Activated T-helper 2 cell treated with anti-CD3 and anti-CD28 coated beads, Interferon-gamma antibody, Interleukin-2, Interleukin-4, amounts not matched to agents 10 μg/mL and 5 μg/mL and 100 μg/mL, durations not matched to agents 14 hours and 24 hours and 36 hours (primary cell): ENCODE data around the gene ANKRD11. TPM values are rescaled to one million over a fixed set of nuclear protein-coding genes. Genes with fewer than 3 reads are reported as not detected.

Experiments
- DNase-seq: peaks from one replicate; pipeline ENCODE4 v3.0.0; 2021; ENCODE audit warnings: low spot score
- H3K27ac Mint-ChIP-seq: one replicate; pipeline ENCODE4 v1.8.0; 2021; ENCODE audit warnings: mixed read lengths
- H3K27me3 Mint-ChIP-seq: one replicate; pipeline ENCODE4 v1.8.0; 2021; ENCODE audit warnings: low read depth, mixed read lengths
- H3K36me3 Mint-ChIP-seq: one replicate; pipeline ENCODE4 v1.8.0; 2021; ENCODE audit warnings: low read depth, mixed read lengths
- H3K4me1 Mint-ChIP-seq: one replicate; pipeline ENCODE4 v1.8.0; 2021; ENCODE audit warnings: low read depth, mixed read lengths
- H3K4me3 Mint-ChIP-seq: one replicate; pipeline ENCODE4 v1.8.0; 2021; ENCODE audit warnings: low read depth, mild to moderate bottlenecking, moderate library complexity, mixed read lengths
- H3K9me3 Mint-ChIP-seq: one replicate; pipeline ENCODE4 v1.8.0; 2021; ENCODE audit warnings: mixed read lengths
- intact Hi-C: fragments of 100-400 bp; cut with micrococcal nuclease; formaldehyde crosslinking; loops from one replicate; pipeline ENCODE4 v1.15.1; 2023
- total RNA-seq: library from RNA; stranded (reverse); gene quantifications from 2 replicates; pipeline ENCODE4 v1.2.3, GENCODE V29; 2022

ANKRD11 gene
- total RNA-seq, 1 donor from 2014 or later: 144 TPM

DNA sequence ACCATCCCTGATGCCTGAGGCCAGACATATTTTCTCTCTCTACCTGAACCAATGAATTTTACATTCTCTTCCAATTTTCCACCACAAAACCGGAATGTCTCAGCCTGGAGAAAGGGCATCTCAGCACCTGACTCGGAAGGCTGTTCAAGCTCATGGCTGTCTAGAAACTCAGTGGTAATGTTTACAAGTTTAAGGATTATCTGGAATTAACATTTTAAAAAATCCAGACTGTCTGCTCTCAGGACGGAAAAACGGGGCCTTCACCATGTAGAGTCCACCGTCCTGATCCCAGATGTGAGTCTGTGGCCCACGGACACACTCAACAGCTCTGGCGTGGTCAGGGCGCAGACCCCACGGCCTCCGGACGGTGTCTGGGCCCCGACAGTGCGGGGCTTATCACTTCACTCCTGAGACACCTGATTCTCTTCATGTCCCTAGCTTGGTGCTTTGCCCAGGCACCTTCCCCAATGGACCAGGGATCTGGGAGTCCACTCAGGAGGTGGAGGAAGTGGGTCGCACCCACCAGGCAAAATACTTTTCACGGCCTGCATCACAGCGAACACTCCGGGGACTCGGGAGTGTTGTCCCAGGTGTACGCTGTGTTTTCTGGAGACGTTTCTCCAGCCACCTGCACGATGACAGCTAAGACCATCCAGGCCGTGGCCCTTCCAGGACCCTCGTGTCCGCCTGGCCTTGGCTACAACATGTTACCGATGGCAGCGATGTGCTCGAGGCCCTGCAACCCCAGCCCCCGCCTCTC lies 171.3 kb downstream of the ANKRD11 start:
- Mint-ChIP-seq H3K4me3 (no peak overlapping the region), H3K27me3 (no peaks in the 10 kb centered on the region), H3K27ac (no peak overlapping the region), H3K4me1 (peaks cover 79% of the 10 kb centered on the region), H3K9me3 (no peaks in the 10 kb centered on the region), H3K36me3 (peaks cover 33% of the 10 kb centered on the region)
- no peak for DNase-seq
- intact Hi-C loops: loop anchor here (10.0 kb wide), 1 partner anchor 64 kb away; no protein-coding TSS in a partner anchor

DNA sequence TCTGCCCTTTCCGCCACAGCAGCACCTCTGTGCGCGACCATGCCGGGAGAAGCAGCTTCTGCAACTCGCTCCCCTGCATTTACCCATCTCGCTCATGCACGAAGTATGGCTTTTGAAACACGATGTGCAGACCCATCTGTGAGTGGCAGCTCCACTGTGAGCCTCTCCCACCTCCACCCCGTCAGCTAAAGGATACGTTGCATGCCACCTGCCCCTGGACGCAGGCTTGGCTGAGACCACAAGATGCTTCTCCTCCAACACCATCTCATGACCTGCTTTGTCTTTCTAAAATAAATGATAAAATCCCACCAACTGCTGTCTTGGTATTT lies 172.0 kb downstream of the ANKRD11 start:
- Mint-ChIP-seq H3K36me3 (peaks cover 30% of the 10 kb centered on the region), H3K4me1 (peaks cover 78% of the 10 kb centered on the region), H3K9me3 (no peaks in the 10 kb centered on the region), H3K4me3 (peak overlapping the region; percentile 14), H3K27me3 (no peaks in the 10 kb centered on the region), H3K27ac (peak overlapping the region; percentile 45)
- DNase-seq: no peak
- intact Hi-C loops: loop anchor here (10.0 kb wide), 1 partner anchor 64 kb away; no protein-coding TSS in a partner anchor

DNA sequence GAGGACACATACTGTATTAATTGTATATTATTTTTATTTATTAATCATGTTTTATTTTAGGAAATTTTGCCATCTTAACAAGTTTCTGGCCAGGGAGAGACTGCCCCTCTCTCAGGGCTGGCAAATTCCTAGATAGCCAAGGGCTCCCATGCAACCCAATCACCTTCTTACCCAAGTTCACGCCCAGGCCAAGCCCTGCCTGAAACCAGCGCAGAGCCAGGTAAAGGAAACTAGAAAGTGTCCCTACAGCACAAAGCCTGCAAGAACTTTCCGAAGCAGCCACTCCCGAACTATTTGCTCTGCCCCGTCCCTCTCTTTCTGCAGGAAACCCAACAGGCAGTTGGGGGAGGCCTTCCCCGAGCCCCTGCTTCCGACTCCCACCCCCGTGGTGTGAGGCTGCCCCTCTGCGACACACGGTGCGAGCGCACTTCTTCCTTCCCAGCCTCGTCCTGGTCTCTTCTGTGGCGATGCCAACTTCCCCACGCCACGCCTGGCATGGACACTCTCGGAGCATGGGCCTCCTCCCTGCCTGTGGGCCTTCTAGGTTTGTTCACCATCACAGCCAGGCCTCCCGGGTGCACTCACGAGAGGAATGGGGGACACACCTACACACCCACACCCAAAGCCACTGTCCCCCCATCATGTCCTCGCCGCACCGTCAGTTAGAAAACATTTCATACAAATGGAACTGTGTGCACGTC lies 172.5 kb downstream of the ANKRD11 start:
- Mint-ChIP-seq H3K4me1 (peaks cover 74% of the 10 kb centered on the region), H3K27ac (peak overlapping the region; percentile 45), H3K36me3 (peaks cover 28% of the 10 kb centered on the region), H3K4me3 (peak overlapping the region; percentile 14), H3K27me3 (no peaks in the 10 kb centered on the region), H3K9me3 (no peaks in the 10 kb centered on the region)
- DNase-seq: no peak
- intact Hi-C loops: loop anchor here (2.0 to 10.0 kb wide), 3 partner anchors 63 to 191 kb away; partner anchors contain the start of gene SPG7

DNA sequence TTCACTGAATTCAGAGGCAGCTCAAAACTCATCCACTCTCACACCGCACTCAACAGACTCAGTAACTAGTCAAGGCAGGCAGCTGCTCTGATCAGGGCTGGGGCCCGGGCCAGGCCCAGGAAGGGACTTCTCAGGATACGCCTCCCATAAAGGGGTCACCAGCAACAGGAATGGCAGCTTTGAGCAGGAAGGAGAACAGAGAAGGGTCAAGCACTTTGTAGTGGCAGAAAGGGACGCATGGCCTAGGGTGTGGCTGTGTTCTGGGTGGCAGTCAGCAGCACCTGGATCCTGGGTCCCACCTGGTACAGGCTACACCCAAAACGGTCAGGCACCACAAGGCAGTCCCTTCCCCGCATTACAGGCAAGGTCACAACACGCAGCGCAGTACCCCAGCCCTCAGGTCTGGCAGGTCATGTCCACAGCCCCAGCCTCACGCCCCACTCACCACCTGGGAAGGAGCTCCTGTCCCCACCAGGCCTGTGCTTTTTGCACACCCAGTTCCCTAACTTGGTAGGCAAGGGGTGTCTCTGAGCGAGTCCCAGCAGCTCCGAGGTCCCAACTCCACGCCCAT lies 173.2 kb downstream of the ANKRD11 start:
- DNase-seq: no peak
- Mint-ChIP-seq H3K4me1 (peaks cover 67% of the 10 kb centered on the region), H3K36me3 (peaks cover 24% of the 10 kb centered on the region), H3K27me3 (no peaks in the 10 kb centered on the region), H3K4me3 (no peak overlapping the region), H3K27ac (peak overlapping the region; percentile 46), H3K9me3 (no peaks in the 10 kb centered on the region)
- intact Hi-C loops: loop anchor here (2.0 to 10.0 kb wide), 3 partner anchors 62 to 192 kb away; partner anchors contain the start of gene SPG7

DNA sequence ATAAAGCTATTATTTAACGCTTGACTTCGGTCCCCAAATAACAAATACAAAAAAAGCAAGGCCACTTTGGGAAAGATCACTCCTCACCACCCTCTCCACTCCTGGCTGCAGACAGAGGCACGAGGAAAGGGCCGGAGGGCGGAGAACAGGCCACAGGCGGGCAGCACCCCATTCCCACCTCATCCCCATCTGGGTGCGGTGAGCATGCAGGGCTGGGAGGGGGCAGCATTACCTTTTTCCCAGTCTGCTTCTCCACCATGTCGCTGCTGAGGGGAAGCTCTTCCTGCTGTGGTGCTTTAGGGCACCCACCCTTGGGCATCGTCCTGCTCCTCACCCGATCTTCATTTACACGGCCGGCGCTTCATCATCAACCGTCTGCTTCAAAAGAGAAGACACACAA lies 173.7 kb downstream of the ANKRD11 start:
- intact Hi-C loops: loop anchor here (2.0 to 10.0 kb wide), 3 partner anchors 62 to 192 kb away; partner anchors contain the start of gene SPG7
- Mint-ChIP-seq H3K4me3 (no peak overlapping the region), H3K36me3 (peaks cover 21% of the 10 kb centered on the region), H3K4me1 (peaks cover 63% of the 10 kb centered on the region), H3K27me3 (no peaks in the 10 kb centered on the region), H3K9me3 (no peaks in the 10 kb centered on the region), H3K27ac (peak overlapping the region; percentile 90)
- DNase-seq: no peak

DNA sequence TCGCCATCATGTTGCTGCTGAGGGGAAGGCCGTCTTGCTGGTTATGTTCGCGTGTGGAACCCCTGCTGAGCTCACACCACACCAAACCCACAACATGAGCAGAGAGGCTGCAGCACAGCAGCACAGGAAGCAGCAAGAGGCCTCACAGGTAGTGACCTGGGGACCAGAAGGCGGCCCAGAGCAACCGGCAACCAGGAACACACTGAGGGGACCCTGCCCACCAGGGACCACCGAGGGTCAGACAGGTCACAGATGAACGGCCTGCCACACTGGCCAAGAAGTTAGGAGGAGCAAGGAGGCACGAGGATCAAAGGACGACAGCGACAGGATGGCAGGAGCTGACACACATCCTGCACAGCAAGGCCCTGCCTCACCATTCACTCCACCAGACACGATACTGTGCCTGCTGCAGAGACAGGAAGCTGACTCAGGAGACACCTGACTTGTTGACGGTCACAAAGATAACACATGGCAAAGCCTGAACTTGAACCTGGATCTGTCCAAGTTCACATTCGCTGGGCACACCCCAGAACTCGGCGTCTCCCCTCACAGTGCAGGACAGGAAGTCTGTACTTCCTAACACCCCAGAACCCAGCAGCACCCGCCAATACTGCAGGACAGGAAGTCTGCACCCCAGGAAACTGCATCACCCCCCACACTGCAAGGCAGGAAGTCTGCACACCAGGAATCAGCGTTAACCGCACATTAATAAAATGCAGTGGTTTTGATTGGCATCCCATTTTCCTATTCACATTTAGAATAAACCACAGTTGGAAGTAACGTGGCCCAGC lies 174.4 kb downstream of the ANKRD11 start:
- intact Hi-C loops: loop anchor here (2.0 to 10.0 kb wide), 3 partner anchors 61 to 193 kb away; partner anchors contain the start of gene SPG7
- Mint-ChIP-seq H3K4me1 (peaks cover 63% of the 10 kb centered on the region), H3K27ac (peak overlapping the region; percentile 90), H3K4me3 (peak overlapping the region; percentile 49), H3K9me3 (no peaks in the 10 kb centered on the region), H3K36me3 (peaks cover 25% of the 10 kb centered on the region), H3K27me3 (no peaks in the 10 kb centered on the region)
- DNase-seq: peak; percentile 78

DNA sequence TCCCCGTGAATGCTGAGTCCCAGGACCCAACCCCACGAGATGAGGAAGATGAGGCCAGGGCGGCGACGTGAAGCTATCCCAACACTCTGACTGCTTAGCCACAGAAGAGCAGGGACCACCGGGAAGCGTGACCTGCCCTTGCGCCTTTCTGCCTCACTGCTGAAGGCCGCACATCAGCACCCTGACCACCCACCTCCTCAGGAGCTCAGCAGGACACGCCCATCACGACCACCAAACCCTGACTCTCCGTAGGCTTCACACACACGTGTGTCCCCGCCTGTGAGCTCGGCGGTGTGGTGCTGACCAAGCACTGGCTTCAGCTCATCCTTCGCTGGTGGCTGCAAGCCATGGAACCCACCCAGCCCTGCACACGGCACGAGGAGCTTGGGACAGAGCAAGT lies 175.1 kb downstream of the ANKRD11 start:
- peaks cover 26% of the 10 kb centered on the region for H3K36me3 Mint-ChIP-seq
- H3K27ac Mint-ChIP-seq: peak overlapping the region; percentile 90
- peaks cover 65% of the 10 kb centered on the region for H3K4me1 Mint-ChIP-seq
- H3K27me3 Mint-ChIP-seq: no peaks in the 10 kb centered on the region
- DNase-seq: no peak
- peak overlapping the region; percentile 51 for H3K4me3 Mint-ChIP-seq
- intact Hi-C loops: loop anchor here (10.0 kb wide), 1 partner anchor 60 kb away; no protein-coding TSS in a partner anchor
- no peaks in the 10 kb centered on the region for H3K9me3 Mint-ChIP-seq

DNA sequence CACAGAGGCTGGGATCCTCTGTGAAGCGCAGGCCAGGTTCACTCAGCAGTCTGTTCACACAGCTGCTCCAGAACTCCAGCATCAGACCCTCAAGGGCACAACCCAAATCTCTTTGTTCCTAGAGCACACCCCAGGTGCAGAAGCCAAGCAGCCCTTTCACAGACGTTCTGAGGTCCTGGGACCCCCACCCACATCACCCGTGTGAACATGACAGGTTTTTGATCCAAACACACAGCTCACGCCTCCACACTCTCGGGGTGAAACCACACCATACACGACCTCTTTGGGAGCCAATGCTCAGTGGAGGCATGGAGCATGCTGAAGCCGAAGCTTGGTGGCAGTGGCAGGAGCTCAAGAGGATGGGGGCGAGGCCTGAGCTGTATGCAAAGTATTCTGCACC lies 175.5 kb downstream of the ANKRD11 start:
- H3K27ac Mint-ChIP-seq: peak overlapping the region; percentile 90
- H3K36me3 Mint-ChIP-seq: peaks cover 27% of the 10 kb centered on the region

DNA sequence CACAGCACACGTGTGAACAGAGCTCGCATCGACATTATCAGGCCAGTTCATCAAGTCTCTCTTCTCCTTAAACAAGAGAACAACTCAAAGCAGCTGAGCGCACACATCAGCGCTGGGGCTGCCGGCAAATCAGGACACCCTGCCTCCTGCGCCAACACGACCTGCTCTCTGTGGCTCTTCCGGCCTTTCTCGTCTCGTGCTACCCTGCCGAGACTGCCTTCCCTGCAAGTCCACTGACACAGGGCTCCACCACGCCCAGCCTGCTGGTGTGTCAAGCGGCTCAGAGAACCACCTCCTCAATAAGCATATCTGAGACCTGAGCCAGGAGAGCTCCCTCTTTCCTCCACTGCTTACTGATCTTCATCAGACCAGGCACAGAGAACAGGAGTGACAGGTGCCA lies 176.0 kb downstream of the ANKRD11 start:
- H3K4me3 Mint-ChIP-seq: peak overlapping the region; percentile 51
- H3K27me3 Mint-ChIP-seq: no peaks in the 10 kb centered on the region
- no peaks in the 10 kb centered on the region for H3K9me3 Mint-ChIP-seq
- DNase-seq: no peak
- peaks cover 63% of the 10 kb centered on the region for H3K4me1 Mint-ChIP-seq
- peak overlapping the region; percentile 90 for H3K27ac Mint-ChIP-seq
- intact Hi-C loops: loop anchor here (10.0 kb wide), 1 partner anchor 60 kb away; no protein-coding TSS in a partner anchor
- peaks cover 29% of the 10 kb centered on the region for H3K36me3 Mint-ChIP-seq

More for the DNA sequence above, 175.5 kb downstream of the ANKRD11 start:
- Mint-ChIP-seq H3K27me3 (no peaks in the 10 kb centered on the region), H3K4me1 (peaks cover 65% of the 10 kb centered on the region), H3K4me3 (peak overlapping the region; percentile 51), H3K9me3 (no peaks in the 10 kb centered on the region)
- DNase-seq: no peak
- intact Hi-C loops: loop anchor here (10.0 kb wide), 1 partner anchor 60 kb away; no protein-coding TSS in a partner anchor

DNA sequence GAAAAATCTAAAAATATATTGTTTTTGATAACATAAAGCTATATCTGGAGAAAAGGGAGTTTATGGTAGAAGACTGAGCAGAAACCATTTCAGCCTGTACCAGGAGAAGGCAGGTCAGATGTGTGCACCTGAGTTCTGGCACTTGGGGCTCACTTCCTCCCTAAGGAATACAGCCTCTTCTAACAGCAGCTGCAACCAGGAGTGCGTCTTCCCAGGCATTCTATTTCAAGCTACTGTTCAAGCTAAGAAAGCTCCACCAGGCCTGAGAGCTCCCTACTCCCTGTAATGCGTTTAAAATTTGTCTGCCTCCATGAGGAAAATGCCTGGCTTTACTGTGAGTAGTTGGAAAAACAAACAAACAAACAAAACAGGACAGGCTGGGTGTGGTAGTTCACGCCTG lies 176.8 kb downstream of the ANKRD11 start:
- H3K36me3 Mint-ChIP-seq: peaks cover 35% of the 10 kb centered on the region
- no peak for DNase-seq
- no peak overlapping the region for H3K4me3 Mint-ChIP-seq
- H3K27ac Mint-ChIP-seq: peak overlapping the region; percentile 90
- H3K4me1 Mint-ChIP-seq: peaks cover 65% of the 10 kb centered on the region
- no peaks in the 10 kb centered on the region for H3K27me3 Mint-ChIP-seq
- intact Hi-C loops: loop anchor here (10.0 kb wide), 1 partner anchor 59 kb away; no protein-coding TSS in a partner anchor
- no peaks in the 10 kb centered on the region for H3K9me3 Mint-ChIP-seq

DNA sequence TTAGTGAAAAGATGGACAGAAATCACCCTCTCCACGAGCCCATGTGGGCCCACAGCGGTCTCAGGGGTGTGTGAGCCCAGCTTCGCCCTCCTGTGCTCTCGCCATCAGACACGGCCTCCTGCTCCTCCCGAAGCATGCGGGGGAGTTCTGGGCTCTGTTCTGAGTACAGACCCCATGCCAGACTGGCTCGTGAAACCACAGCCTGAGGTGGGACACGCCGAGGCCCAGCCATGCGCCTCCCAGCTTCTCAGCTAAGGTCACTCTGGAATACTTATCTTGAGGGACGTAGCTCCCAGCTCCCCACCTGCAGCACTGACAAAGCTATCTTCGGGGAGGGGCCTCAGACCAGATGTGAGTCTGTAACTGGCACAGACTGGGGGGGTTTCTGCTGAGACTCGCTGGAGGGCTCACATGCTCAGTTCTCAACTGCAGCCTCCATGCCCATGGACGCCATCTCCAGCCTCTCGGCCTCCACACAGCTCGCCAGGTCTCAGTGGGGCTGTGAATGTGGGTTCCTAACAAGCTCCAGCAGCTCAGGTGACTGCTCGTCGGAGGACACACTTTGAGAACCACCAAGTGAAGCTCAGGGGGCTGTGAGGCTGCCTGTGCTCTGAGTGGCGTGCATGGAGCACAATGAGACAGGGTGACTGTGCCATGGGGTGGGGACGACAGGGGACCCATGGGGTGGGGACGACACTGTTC lies 177.6 kb downstream of the ANKRD11 start:
- peaks cover 38% of the 10 kb centered on the region for H3K36me3 Mint-ChIP-seq
- no peak overlapping the region for H3K27ac Mint-ChIP-seq

More for the DNA sequence above, 177.6 kb downstream of the ANKRD11 start:
- H3K27me3 Mint-ChIP-seq: no peaks in the 10 kb centered on the region
- H3K9me3 Mint-ChIP-seq: no peaks in the 10 kb centered on the region
- no peak for DNase-seq
- H3K4me1 Mint-ChIP-seq: peaks cover 63% of the 10 kb centered on the region
- H3K4me3 Mint-ChIP-seq: no peak overlapping the region
- intact Hi-C loops: loop anchor here (10.0 kb wide), 1 partner anchor 58 kb away; no protein-coding TSS in a partner anchor
